SK-N-SH (cell line): ENCODE results near the gene KRT80. TPM values are rescaled to one million over a fixed set of nuclear protein-coding genes. Genes with fewer than 3 reads are reported as not detected.

ENCODE experiments used
- CTCF ChIA-PET: fragments of 300-600, 350-600 bp; formaldehyde crosslinking; extraction: SDS; loops from one replicate; lab custom pipeline; 2021; lab: Yijun Ruan, JAX
- POLR2A ChIA-PET: fragments of 350-600 bp; sonication (Branson Sonifier 250); formaldehyde crosslinking; extraction: SDS; loops from one replicate; lab custom pipeline; 2020; ENCODE audit warnings: antibody characterized with exemption, inconsistent platforms; lab: Yijun Ruan, JAX
- DNase-seq: peaks from one replicate; pipeline ENCODE4 v3.0.0; 2012
- H2AFZ ChIP-seq: fragments of 200-600 bp; sonication (generic); 2 replicates; pipeline ENCODE4 v1.8.1; 2016; ENCODE audit warnings: antibody characterized with exemption, mild to moderate bottlenecking, low read depth
- H3F3A ChIP-seq: fragments of 200-600 bp; sonication (generic); replicated peaks from 2 replicates; pipeline ENCODE3; 2016; ENCODE audit warnings: antibody characterized with exemption, mild to moderate bottlenecking; ENCODE audit not compliant: insufficient read depth
- H3K27ac ChIP-seq, 2 experiments: fragments of 200-500 bp in 1 of 2; fragments of 200-600 bp in 1 of 2; sonication (Bioruptor generic) in 1 of 2; sonication (generic), shearing (Covaris generic) in 1 of 2; 2 replicates each; pipeline versions ENCODE4 v1.5.1 to v1.6.1; 2014 to 2016; ENCODE audit warnings: low read depth in 2 of 2, inconsistent platforms in 1 of 2, low read length in 1 of 2, mild to moderate bottlenecking in 1 of 2, mixed read lengths in 1 of 2
- H3K27me3 ChIP-seq: fragments of 200-600 bp; sonication (generic), shearing (Covaris generic); 2 replicates; pipeline ENCODE4 v1.6.1; 2016; ENCODE audit warnings: mixed run types; ENCODE audit not compliant: insufficient read depth
- H3K36me3 ChIP-seq, 2 experiments: fragments of 200-500 bp in 1 of 2; fragments of 200-600 bp in 1 of 2; sonication (Bioruptor generic) in 1 of 2; sonication (generic) in 1 of 2; replicated peaks in 1 of 2; 2 replicates each; pipeline versions ENCODE3 to v1.5.1; 2014 to 2016; ENCODE audit warnings: low read length in 1 of 2, mild to moderate bottlenecking in 1 of 2; ENCODE audit not compliant: insufficient read depth in 2 of 2, control insufficient read depth in 1 of 2
- H3K4me1 ChIP-seq, 2 experiments: fragments of 200-500 bp in 1 of 2; fragments of 200-600 bp in 1 of 2; sonication (Bioruptor generic) in 1 of 2; sonication (generic), shearing (Covaris generic) in 1 of 2; 2 replicates each; pipeline versions ENCODE4 v1.5.1 to v1.6.1; 2014 to 2016; ENCODE audit warnings: low read depth in 1 of 2, low read length in 1 of 2, mixed run types in 1 of 2; ENCODE audit not compliant: insufficient read depth in 2 of 2, control insufficient read depth in 1 of 2
- H3K4me2 ChIP-seq: fragments of 200-600 bp; sonication (generic), shearing (Covaris generic); 2 replicates; pipeline ENCODE4 v1.6.1; 2017; ENCODE audit warnings: mixed run types
- H3K4me3 ChIP-seq, 2 experiments: fragments of 200-500 bp in 1 of 2; fragments of 200-600 bp in 1 of 2; sonication (Bioruptor generic) in 1 of 2; sonication (generic), shearing (Covaris generic) in 1 of 2; 2 replicates each; pipeline versions ENCODE4 v1.5.1 to v1.8.1; 2014 to 2016; ENCODE audit warnings: low read depth in 2 of 2, inconsistent platforms in 1 of 2, low read length in 1 of 2, mild to moderate bottlenecking in 1 of 2, mixed read lengths in 1 of 2, moderate library complexity in 1 of 2
- H3K79me2 ChIP-seq: fragments of 200-600 bp; sonication (generic); 2 replicates; pipeline ENCODE4 v1.8.1; 2017; ENCODE audit warnings: mild to moderate bottlenecking; ENCODE audit not compliant: insufficient read depth
- H3K9ac ChIP-seq: fragments of 200-600 bp; sonication (generic); 2 replicates; pipeline ENCODE4 v1.6.1; 2017; ENCODE audit warnings: mixed run types
- H3K9me2 ChIP-seq: fragments of 200-600 bp; sonication (generic); 2 replicates; pipeline ENCODE4 v1.6.1; 2017; ENCODE audit warnings: mixed run types
- H3K9me3 ChIP-seq: fragments of 200-600 bp; sonication (generic); 2 replicates; pipeline ENCODE4 v1.6.1; 2017; ENCODE audit warnings: mixed run types, mild to moderate bottlenecking, moderate library complexity
- H4K20me1 ChIP-seq: fragments of 200-600 bp; sonication (generic); 2 replicates; pipeline ENCODE4 v1.6.1; 2017; ENCODE audit warnings: mild to moderate bottlenecking, mixed run types; ENCODE audit not compliant: insufficient read depth
- CTCF ChIP-seq: fragments of 200-600 bp; sonication (generic); IDR thresholded peaks from 2 replicates; pipeline ENCODE4 v1.6.1; 2017; ENCODE audit warnings: antibody characterized with exemption, mild to moderate bottlenecking, moderate library complexity
- ELF1 ChIP-seq: IDR thresholded peaks from 2 replicates; pipeline ENCODE4 v1.4.0; 2012
- EP300 ChIP-seq, 2 experiments: IDR thresholded peaks; 2 replicates each; pipeline versions ENCODE4 v1.4.0 to v1.6.1; 2012; ENCODE audit warnings: borderline replicate concordance in 1 of 2, low read depth in 1 of 2, low read length in 1 of 2
- EZH2phosphoT487 ChIP-seq: fragments of 200-600 bp; sonication (generic); IDR thresholded peaks from 2 replicates; pipeline ENCODE4 v1.6.1; 2017; ENCODE audit warnings: low read depth, mixed run types, mild to moderate bottlenecking, antibody characterized with exemption, moderate library complexity, borderline replicate concordance
- FOSL2 ChIP-seq: IDR thresholded peaks from 2 replicates; pipeline ENCODE4 v1.4.0; 2012; ENCODE audit warnings: low read depth, mild to moderate bottlenecking, moderate library complexity, borderline replicate concordance
- MAX ChIP-seq: IDR thresholded peaks from 2 replicates; pipeline ENCODE4 v1.4.0; 2012; ENCODE audit warnings: low read depth
- MEF2A ChIP-seq: IDR thresholded peaks from 2 replicates; pipeline ENCODE4 v1.4.0; 2012; ENCODE audit warnings: low read depth, borderline replicate concordance
- MXI1 ChIP-seq: IDR thresholded peaks from 2 replicates; pipeline ENCODE4 v1.6.1; 2012; ENCODE audit warnings: mild to moderate bottlenecking, low read depth, low read length, improper control_type of control experiment
- NFIC ChIP-seq: IDR thresholded peaks from 2 replicates; pipeline ENCODE4 v1.4.0; 2012; ENCODE audit warnings: borderline replicate concordance
- NRF1 ChIP-seq: IDR thresholded peaks from 2 replicates; pipeline ENCODE4 v1.6.1; 2012; ENCODE audit warnings: low read depth, mild to moderate bottlenecking, low read length
- POLR2AphosphoS5 ChIP-seq: IDR thresholded peaks from 2 replicates; pipeline ENCODE4 v1.6.1; 2012; ENCODE audit warnings: low read depth, low read length
- RAD21 ChIP-seq: IDR thresholded peaks from 2 replicates; pipeline ENCODE4 v1.6.1; 2012; ENCODE audit warnings: mild to moderate bottlenecking, low read length
- RCOR1 ChIP-seq: fragments of 150-350 bp; IDR thresholded peaks from 2 replicates; pipeline ENCODE4 v1.6.1; 2017; ENCODE audit warnings: antibody characterized with exemption, low read length
- REST ChIP-seq: IDR thresholded peaks from 2 replicates; pipeline ENCODE4 v1.6.1; 2012; ENCODE audit warnings: mild to moderate bottlenecking, low read depth, low read length, moderate library complexity
- RXRA ChIP-seq: IDR thresholded peaks from 2 replicates; pipeline ENCODE4 v1.4.0; 2012; ENCODE audit warnings: low read depth, mild to moderate bottlenecking, borderline replicate concordance
- TAF1 ChIP-seq: IDR thresholded peaks from 2 replicates; pipeline ENCODE4 v1.6.1; 2012; ENCODE audit warnings: low read depth, mild to moderate bottlenecking, low read length, moderate library complexity, borderline replicate concordance
- TCF12 ChIP-seq: IDR thresholded peaks from 2 replicates; pipeline ENCODE4 v1.4.0; 2012
- USF1 ChIP-seq: IDR thresholded peaks from 2 replicates; pipeline ENCODE4 v1.4.0; 2012; ENCODE audit warnings: low read depth, borderline replicate concordance
- USF2 ChIP-seq: fragments of 150-350 bp; IDR thresholded peaks from 2 replicates; pipeline ENCODE4 v1.6.1; 2017; ENCODE audit warnings: antibody characterized with exemption, low read length, low read depth, borderline replicate concordance
- YY1 ChIP-seq: IDR thresholded peaks from 2 replicates; pipeline ENCODE4 v1.4.0; 2012; ENCODE audit warnings: low read depth, mild to moderate bottlenecking
- WGBS: methylation state at CpG from one replicate; pipeline ENCODE4 v1.1.6; 2017; ENCODE audit warnings: low lambda C conversion rate; 5-methylcytosine and 5-hydroxymethylcytosine counted together
- polyA plus RNA-seq, 3 experiments: library from polyadenylated mRNA; depleted of rRNA; stranded (reverse); fragments of >200 nt; gene quantifications; 2 replicates each; pipeline ENCODE4 v1.2.3, GENCODE V29; 2012

The KRT80 gene
- polyA plus RNA-seq, 1 of the 3 experiments (the other 2 are of a cell fraction): 14.9 TPM

GRCh38 chr12:52179396-52179973 is 12.3 kb downstream of the KRT80 start:
- Histone ChIP-seq H3K27me3 (no peaks in the 10 kb centered on the region), H3K27ac (peak overlapping the region; percentile 14 to 29; a peak in 2 of 4 replicates), H3K9me3 (no peaks in the 10 kb centered on the region), H2AFZ (no peak overlapping the region), H3K36me3 (peaks cover 4 to 15% of the 10 kb centered on the region in 2 experiments), H3F3A (peaks cover 2% of the 10 kb centered on the region), H3K4me1 (peaks cover 45 to 81% of the 10 kb centered on the region in 2 experiments), H4K20me1 (no peaks in the 10 kb centered on the region), H3K4me2 (no peak overlapping the region), H3K79me2 (peaks cover 19% of the 10 kb centered on the region; the same call in 1 of the 2 replicates), H3K9ac (no peak overlapping the region), H3K4me3 (no peak overlapping the region), H3K9me2 (no peaks in the 10 kb centered on the region)
- no peak for DNase-seq
- CTCF ChIA-PET: interaction anchor here (1.2 to 4.3 kb wide), 3 partner anchors 13 to 87 kb away, joined by 3 to 13 read pairs (median 4); partner anchors contain the start of gene KRT80
- 98% methylated on average over 4 of the region's 6 CpGs for WGBS
- no peak for TF ChIP-seq EZH2phosphoT487
- no peak for TF ChIP-seq MEF2A
- no peak for TF ChIP-seq MXI1
- no peak for TF ChIP-seq ELF1
- TF ChIP-seq YY1: no peak
- TF ChIP-seq USF1: no peak
- no peak for TF ChIP-seq CTCF
- TF ChIP-seq USF2: no peak
- no peak for TF ChIP-seq RAD21
- TF ChIP-seq RXRA: no peak
- no peak for TF ChIP-seq REST
- no peak for TF ChIP-seq TCF12
- TF ChIP-seq NRF1: no peak
- no peak for TF ChIP-seq TAF1
- no peak for TF ChIP-seq NFIC
- no peak for TF ChIP-seq MAX
- no peak for TF ChIP-seq RCOR1
- no peak for TF ChIP-seq EP300 (IDR thresholded peaks at IDR 0.05; ENCODE audit: borderline replicate concordance in 1 of 2, low read depth in 1 of 2, low read length in 1 of 2)
- no peak for TF ChIP-seq FOSL2
- TF ChIP-seq POLR2AphosphoS5: no peak
- POLR2A ChIA-PET: no interaction called here
